K562 (cell line): Measurements from ENCODE around the gene ARPC4. TPM values are rescaled to one million over a fixed set of nuclear protein-coding genes. Genes with fewer than 3 reads are reported as not detected.
A peak's percentile ranks its signal among the peaks of the same experiment; 100 is the strongest.

Experiments
- CHAMP1 ChIP-seq: fragments of 450-650 bp; IDR thresholded peaks from 2 replicates; pipeline ENCODE4 v1.6.1; 2016; ENCODE audit warnings: mild to moderate bottlenecking
- CHD7 ChIP-seq: fragments of 200-600 bp; sonication (generic); IDR thresholded peaks from one replicate; pipeline ENCODE4 v1.6.1; 2012; ENCODE audit warnings: mild to moderate bottlenecking, low read depth, low read length, inconsistent platforms
- FOXK1 ChIP-seq: sonication (generic); formaldehyde crosslinking; IDR thresholded peaks from 2 replicates; pipeline ENCODE4 v1.8.0; 2022; ENCODE audit warnings: missing genetic modification reagents, mild to moderate bottlenecking, borderline replicate concordance
- JUNB ChIP-seq: fragments of 450-650 bp; formaldehyde crosslinking; conservative IDR thresholded peaks from 2 replicates; pipeline ENCODE4 v1.4.0; 2020; ENCODE audit warnings: mild to moderate bottlenecking
- MLX ChIP-seq, 2 experiments: fragments of 450-650 bp in 1 of 2; sonication (generic) in 1 of 2; formaldehyde crosslinking; conservative IDR thresholded peaks; 2 replicates each; pipeline versions ENCODE4 v1.4.0 to v1.8.1; 2020 to 2022; ENCODE audit warnings: mild to moderate bottlenecking in 1 of 2, missing genetic modification reagents in 1 of 2
- NFIX ChIP-seq: fragments of 250-450 bp; sonication (Bioruptor Pico); IDR thresholded peaks from 2 replicates; pipeline ENCODE4 v1.4.0; 2020; ENCODE audit warnings: low read depth, mild to moderate bottlenecking, moderate library complexity
- STAT5B ChIP-seq: fragments of 250-450 bp; sonication (Bioruptor Pico); IDR thresholded peaks from 2 replicates; pipeline ENCODE4 v1.8.0; 2021; ENCODE audit warnings: mild to moderate bottlenecking, inconsistent platforms
- TAF9B ChIP-seq: fragments of 450-650 bp; IDR thresholded peaks from 2 replicates; pipeline ENCODE4 v1.6.1; 2018; ENCODE audit warnings: mild to moderate bottlenecking; ENCODE audit not compliant: partially characterized antibody
- ZNF398 ChIP-seq: fragments of 250-450 bp; sonication (Bioruptor Pico); IDR thresholded peaks from 2 replicates; pipeline ENCODE4 v1.8.0; 2021; ENCODE audit warnings: moderate library complexity, mild to moderate bottlenecking, inconsistent platforms
- ZNF445 ChIP-seq: fragments of 250-450 bp; sonication (Bioruptor Pico); IDR thresholded peaks from 2 replicates; pipeline ENCODE4 v1.4.0; 2020; ENCODE audit warnings: low read depth, mild to moderate bottlenecking, moderate library complexity
- polyA plus RNA-seq, 8 experiments: library from polyadenylated mRNA; depleted of rRNA in 4 of 8; stranded (reverse) in 5 of 8; unstranded in 3 of 8; fragments of >200 nt; fragmentation: Nextera tagmentation in 2 of 8; fragmentation: Illumina TruSeq in 1 of 8; extraction: Ambion mirVana in 2 of 8; extraction: Trizol in 1 of 8; gene quantifications; 2 replicates each; pipeline versions ENCODE4 v1.2.1 to v1.2.3, GENCODE V29; 2011 to 2014; ENCODE audit warnings: inconsistent platforms in 1 of 8, missing spikeins in 1 of 8
- total RNA-seq, 7 experiments: library from RNA; depleted of rRNA in 6 of 7; stranded (reverse); fragments of >200 nt in 6 of 7; fragmentation: Illumina TruSeq in 2 of 7; extraction: Trizol in 2 of 7; gene quantifications; 2 replicates each; pipeline versions ENCODE4 v1.2.1 to v1.2.3, GENCODE V29; 2011 to 2021; ENCODE audit warnings: low replicate concordance in 1 of 7

ARPC4 gene
- total and polyA plus RNA-seq, 9 of the 15 experiments (the other 6 are each of a cell fraction or from before 2014, with no cell fraction given) = 20.1 to 153 (median 119) TPM

GRCh38 chr3:9791790-9792404 is 985 bp upstream of the ARPC4 start (continued):
- TF ChIP-seq CHD7 = no peak
- no peak for TF ChIP-seq JUNB (CRISPR knock-in tag)
- TF ChIP-seq FOXK1 = no peak
- TF ChIP-seq ZNF445 = no peak
- no peak for TF ChIP-seq NFIX (CRISPR knock-in tag)
- TF ChIP-seq TAF9B = peak; percentile 50
- no peak for TF ChIP-seq ZNF398
- TF ChIP-seq MLX (CRISPR knock-in tag; conservative IDR thresholded peaks at IDR 0.05) = no peak
- no peak for TF ChIP-seq CHAMP1
- TF ChIP-seq STAT5B = no peak
